ENCODE results near the gene PLEK2.

DNA sequence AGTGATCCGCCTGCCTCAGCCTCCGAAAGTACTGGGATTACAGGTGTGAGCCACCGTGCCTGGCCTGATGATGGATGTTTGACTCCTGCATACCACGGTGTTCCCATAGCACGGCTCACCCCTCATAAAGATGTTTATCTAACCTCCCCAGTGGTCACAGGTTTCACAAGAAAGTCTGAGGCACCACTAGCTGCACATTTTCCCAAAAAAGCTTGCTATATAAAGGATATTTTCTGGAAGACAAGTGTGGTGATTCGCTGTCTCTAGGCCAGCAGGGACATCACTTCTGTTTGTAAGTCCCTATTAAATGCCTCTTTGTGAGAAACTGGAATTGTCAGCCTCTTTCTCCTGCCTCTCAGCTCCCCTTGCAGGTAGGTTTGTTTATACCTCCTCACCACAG lies 18.3 kb downstream of the PLEK2 start:
- TF ChIP-seq, protein P1, sequence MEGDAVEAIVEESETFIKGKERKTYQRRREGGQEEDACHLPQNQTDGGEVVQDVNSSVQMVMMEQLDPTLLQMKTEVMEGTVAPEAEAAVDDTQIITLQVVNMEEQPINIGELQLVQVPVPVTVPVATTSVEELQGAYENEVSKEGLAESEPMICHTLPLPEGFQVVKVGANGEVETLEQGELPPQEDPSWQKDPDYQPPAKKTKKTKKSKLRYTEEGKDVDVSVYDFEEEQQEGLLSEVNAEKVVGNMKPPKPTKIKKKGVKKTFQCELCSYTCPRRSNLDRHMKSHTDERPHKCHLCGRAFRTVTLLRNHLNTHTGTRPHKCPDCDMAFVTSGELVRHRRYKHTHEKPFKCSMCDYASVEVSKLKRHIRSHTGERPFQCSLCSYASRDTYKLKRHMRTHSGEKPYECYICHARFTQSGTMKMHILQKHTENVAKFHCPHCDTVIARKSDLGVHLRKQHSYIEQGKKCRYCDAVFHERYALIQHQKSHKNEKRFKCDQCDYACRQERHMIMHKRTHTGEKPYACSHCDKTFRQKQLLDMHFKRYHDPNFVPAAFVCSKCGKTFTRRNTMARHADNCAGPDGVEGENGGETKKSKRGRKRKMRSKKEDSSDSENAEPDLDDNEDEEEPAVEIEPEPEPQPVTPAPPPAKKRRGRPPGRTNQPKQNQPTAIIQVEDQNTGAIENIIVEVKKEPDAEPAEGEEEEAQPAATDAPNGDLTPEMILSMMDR (IDR thresholded peaks at IDR 0.05; ENCODE audit: low read depth, low read length, poor library complexity, severe bottlenecking) = no peak
- TF ChIP-seq EZH2phosphoT487 (IDR thresholded peaks at IDR 0.05; ENCODE audit: borderline replicate concordance, low read length) = no peak

Data from DOHH2 (cell line).